Stimulated activated memory B cell treated with anti-CD40 and anti-IgM and Interleukin-4, amounts not matched to agents 10 μg/mL and 1 μg/mL and 100 μg/mL, for 72 hours (primary cell): ENCODE results near the gene ANKRD9.

Experiments
- ATAC-seq: fragments of 150-1000 bp; cut with Tn5 transposase; 2 replicates; pipeline ENCODE4 v1.10.0; 2021
- H3K27ac Mint-ChIP-seq: one replicate; pipeline ENCODE4 v1.8.0; 2022; ENCODE audit warnings: mild to moderate bottlenecking, mixed read lengths
- H3K27me3 Mint-ChIP-seq: one replicate; pipeline ENCODE4 v1.8.0; 2022; ENCODE audit warnings: mixed read lengths
- H3K36me3 Mint-ChIP-seq: one replicate; pipeline ENCODE4 v1.8.0; 2022; ENCODE audit warnings: mixed read lengths
- H3K4me1 Mint-ChIP-seq: one replicate; pipeline ENCODE4 v1.8.0; 2022; ENCODE audit warnings: mixed read lengths
- H3K4me3 Mint-ChIP-seq: one replicate; pipeline ENCODE4 v1.8.0; 2022; ENCODE audit warnings: mild to moderate bottlenecking, moderate library complexity, mixed read lengths
- H3K9me3 Mint-ChIP-seq: one replicate; pipeline ENCODE4 v1.8.0; 2022; ENCODE audit warnings: mixed read lengths

The ANKRD9 gene

GRCh38 chr14:102457509-102457908 lies 52.1 kb downstream of the ANKRD9 start:
- H3K4me3 Mint-ChIP-seq = no peak overlapping the region
- no peak for ATAC-seq
- no peaks in the 10 kb centered on the region for H3K9me3 Mint-ChIP-seq
- H3K27ac Mint-ChIP-seq = no peak overlapping the region
- peaks cover 57% of the 10 kb centered on the region for H3K36me3 Mint-ChIP-seq
- H3K4me1 Mint-ChIP-seq = no peaks in the 10 kb centered on the region
- H3K27me3 Mint-ChIP-seq = no peaks in the 10 kb centered on the region

- no peaks in the 10 kb centered on the region for H3K27me3 Mint-ChIP-seq
- H3K36me3 Mint-ChIP-seq = peaks cover 68% of the 10 kb centered on the region
- H3K27ac Mint-ChIP-seq = no peak overlapping the region
- H3K4me3 Mint-ChIP-seq = no peak overlapping the region
- ATAC-seq = no peak
- H3K4me1 Mint-ChIP-seq = no peaks in the 10 kb centered on the region
- no peaks in the 10 kb centered on the region for H3K9me3 Mint-ChIP-seq
Measured at GRCh38 chr14:102454711-102455110, 54.9 kb downstream of the ANKRD9 start.

DNA sequence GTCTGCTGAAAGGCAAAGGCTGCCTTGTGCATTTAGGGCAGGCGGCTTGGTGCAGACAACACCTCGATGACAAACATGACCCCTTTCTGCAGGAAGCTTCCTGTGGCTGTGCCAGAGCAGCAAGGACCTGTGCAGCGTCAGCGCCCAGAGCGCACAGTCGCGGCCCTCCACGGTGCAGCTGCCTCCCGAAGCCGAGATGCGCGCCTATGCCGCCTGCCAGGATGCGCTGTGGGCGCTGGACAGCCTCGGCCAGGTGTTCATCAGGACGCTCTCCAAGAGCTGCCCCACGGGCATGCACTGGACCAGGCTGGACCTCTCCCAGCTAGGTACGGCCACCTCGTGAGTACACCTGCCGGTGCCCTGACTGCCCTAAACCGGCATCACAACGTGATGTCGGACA lies 57.3 kb downstream of the ANKRD9 start:
- peaks cover 67% of the 10 kb centered on the region for H3K36me3 Mint-ChIP-seq
- no peak for ATAC-seq
- no peaks in the 10 kb centered on the region for H3K27me3 Mint-ChIP-seq
- H3K27ac Mint-ChIP-seq = no peak overlapping the region
- H3K4me3 Mint-ChIP-seq = no peak overlapping the region
- no peaks in the 10 kb centered on the region for H3K4me1 Mint-ChIP-seq
- H3K9me3 Mint-ChIP-seq = no peaks in the 10 kb centered on the region
